ENCODE data around the gene DDC.

DDC gene

GRCh38 chr7:50488379-50488778, 76.8 kb downstream of the DDC start:
- TF ChIP-seq CTCF (conservative IDR thresholded peaks at IDR 0.05; ENCODE audit: control insufficient read depth, insufficient read depth, low read depth, low read length) = no peak
- H3K4me3 ChIP-seq (ENCODE audit: control insufficient read depth, low read depth, low read length) = no peak overlapping the region
- DNase-seq (ENCODE audit: low read depth) = no peak

DNA sequence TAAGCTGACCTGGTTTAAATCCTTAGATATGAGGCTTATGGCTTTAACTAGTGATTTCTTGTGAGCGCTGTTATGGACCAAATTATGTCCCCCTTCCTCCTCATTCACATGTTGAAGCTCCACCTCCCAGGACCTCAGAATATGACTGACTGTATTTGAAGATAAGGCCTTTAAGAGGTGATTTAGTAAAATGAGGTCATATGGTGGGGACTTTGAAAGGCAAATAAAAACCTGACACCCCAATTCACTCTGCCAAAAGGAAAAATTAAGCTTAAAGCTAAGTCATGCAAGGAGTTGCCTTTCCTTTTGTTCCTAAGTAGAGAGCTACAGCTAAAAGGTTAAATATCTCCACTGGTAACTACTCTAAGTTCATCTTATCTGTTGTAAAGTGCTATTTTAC, 78.7 kb downstream of the DDC start:
- no peak for DNase-seq (ENCODE audit: low read depth)
- TF ChIP-seq CTCF (conservative IDR thresholded peaks at IDR 0.05; ENCODE audit: control insufficient read depth, insufficient read depth, low read depth, low read length) = no peak

DNA sequence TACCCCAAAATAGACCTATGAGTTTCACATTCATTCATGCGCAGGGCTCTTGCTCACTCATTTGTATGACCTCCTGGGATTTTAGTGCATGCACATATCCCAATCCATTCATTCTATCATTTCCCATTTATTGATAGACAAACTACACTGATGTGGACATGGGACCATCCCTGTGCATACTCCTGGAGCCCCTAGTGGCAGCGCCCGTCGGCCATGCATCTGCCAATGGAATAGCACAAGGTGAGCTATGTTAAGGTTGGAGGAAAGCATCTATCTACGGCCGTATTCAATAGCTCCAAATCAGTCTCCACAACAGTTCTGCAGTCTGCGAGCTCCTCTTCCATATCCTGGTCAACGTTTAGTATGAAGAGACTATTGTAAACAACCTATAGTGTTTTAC, 83.3 kb downstream of the DDC start:
- no peak overlapping the region for H3K4me3 ChIP-seq (ENCODE audit: control insufficient read depth, low read depth, low read length)
- no peak for DNase-seq (ENCODE audit: low read depth)
- TF ChIP-seq CTCF (conservative IDR thresholded peaks at IDR 0.05; ENCODE audit: control insufficient read depth, insufficient read depth, low read depth, low read length) = no peak

More for the DNA sequence above, 78.7 kb downstream of the DDC start:
- H3K4me3 ChIP-seq (ENCODE audit: control insufficient read depth, low read depth, low read length) = no peak overlapping the region

GRCh38 chr7:50480797-50481196, 84.4 kb downstream of the DDC start:
- no peak for TF ChIP-seq CTCF (conservative IDR thresholded peaks at IDR 0.05; ENCODE audit: control insufficient read depth, insufficient read depth, low read depth, low read length)

DNA sequence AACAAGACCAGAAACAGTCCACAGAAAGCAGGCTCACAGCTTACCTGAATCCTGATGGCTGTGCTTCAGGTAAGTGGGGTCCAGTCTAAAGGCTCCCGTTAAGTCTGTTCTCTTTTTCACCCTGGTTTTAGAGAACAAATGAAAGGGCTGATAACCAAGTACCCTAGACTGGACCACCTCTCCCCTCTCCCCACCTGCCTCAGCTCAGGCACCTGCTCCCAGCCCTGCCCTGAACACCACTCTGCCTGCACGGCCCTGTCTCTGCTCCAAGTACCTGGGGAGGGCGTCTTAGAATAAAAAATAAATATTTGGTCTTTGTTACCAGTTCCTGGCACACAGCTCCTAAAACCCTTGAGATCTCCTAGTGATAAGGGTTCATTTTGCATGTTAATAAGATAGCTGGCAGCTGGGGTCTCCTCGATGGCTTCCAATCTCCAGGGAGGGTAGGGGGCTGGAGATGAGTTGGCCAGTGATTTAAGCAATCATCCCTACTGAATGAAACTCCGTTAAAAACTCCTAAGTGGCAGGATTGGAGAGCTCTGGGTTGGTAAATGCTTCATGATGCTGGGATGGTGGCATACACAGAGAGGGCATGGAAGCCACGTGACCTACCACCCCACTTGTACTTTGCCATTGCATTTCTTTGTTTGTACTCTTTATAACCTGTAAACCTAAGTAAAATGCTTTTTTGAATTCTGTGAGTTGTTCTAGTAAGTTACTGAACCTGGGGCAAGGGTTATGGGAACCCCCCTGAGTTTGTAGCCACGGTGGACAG, 85.3 kb downstream of the DDC start:
- no peak for DNase-seq (ENCODE audit: low read depth)
- TF ChIP-seq CTCF (conservative IDR thresholded peaks at IDR 0.05; ENCODE audit: control insufficient read depth, insufficient read depth, low read depth, low read length) = no peak
- H3K4me3 ChIP-seq (ENCODE audit: control insufficient read depth, low read depth, low read length) = no peak overlapping the region

More at GRCh38 chr7:50480797-50481196, 84.4 kb downstream of the DDC start:
- DNase-seq (ENCODE audit: low read depth) = no peak
- H3K4me3 ChIP-seq (ENCODE audit: control insufficient read depth, low read depth, low read length) = no peak overlapping the region

DNA sequence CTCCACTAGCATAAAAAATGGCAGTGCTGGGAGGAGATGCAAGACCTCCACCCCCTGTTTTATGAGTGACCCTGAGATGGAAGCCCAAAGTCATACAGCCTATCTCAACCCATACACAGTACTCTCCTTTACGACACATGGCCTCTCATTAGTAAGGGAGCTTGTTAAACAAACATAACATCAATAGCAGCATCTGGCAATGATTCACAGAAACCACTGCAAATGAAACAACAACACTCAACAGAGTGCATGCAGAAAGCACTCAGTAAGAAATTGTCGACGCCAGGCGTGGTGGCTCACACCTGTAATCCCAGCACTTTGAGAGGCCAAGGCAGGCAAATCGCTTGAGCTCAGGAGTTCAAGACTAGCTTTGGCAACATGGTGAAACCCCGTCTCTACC, 87.6 kb downstream of the DDC start:
- no peak for TF ChIP-seq CTCF (conservative IDR thresholded peaks at IDR 0.05; ENCODE audit: control insufficient read depth, insufficient read depth, low read depth, low read length)
- H3K4me3 ChIP-seq (ENCODE audit: control insufficient read depth, low read depth, low read length) = no peak overlapping the region
- peak; percentile 52 for DNase-seq (ENCODE audit: low read depth)

Measured in fibroblast of mammary gland (primary cell).